Activated CD8-positive, alpha-beta memory T cell treated with anti-CD3 and anti-CD28 coated beads, Interleukin-2, amount 50 U/mL, for 1 hour (primary cell): ENCODE measurements around the gene ESPL1.

Experiments
- DNase-seq: peaks from one replicate; pipeline ENCODE4 v3.0.0-alpha.2; 2020; ENCODE audit errors: extremely low read depth

ESPL1 gene

DNA sequence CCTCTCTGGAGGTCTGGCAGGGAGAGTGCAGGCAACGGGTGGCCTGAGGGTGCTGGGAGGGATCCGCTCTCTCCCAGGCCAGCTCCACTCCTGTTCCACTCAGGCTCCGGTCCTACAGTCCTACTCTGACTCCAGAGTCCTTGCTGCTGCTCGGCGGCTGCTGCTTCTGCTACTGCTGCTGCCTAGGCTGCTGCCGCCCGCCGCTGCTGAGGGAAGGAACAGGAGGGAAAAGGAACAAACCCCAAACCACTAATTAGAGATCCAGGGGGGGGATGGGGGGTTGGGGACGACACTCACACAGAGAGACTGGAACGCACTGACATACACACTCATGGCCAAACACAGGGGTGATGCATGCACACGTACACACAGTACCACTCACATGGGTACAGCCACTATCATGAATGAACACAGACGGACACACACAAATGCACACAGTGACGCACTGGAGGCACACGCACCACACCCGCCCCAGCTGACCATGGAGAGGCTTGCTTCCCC is 68.1 kb downstream of the ESPL1 start, which contains the start of gene SP7:
SP7 (minus strand) TSS at position 174 of the 501 bp plus-strand sequence. CDS start 708 bp downstream, outside the sequence.
- DNase-seq = no peak

DNA sequence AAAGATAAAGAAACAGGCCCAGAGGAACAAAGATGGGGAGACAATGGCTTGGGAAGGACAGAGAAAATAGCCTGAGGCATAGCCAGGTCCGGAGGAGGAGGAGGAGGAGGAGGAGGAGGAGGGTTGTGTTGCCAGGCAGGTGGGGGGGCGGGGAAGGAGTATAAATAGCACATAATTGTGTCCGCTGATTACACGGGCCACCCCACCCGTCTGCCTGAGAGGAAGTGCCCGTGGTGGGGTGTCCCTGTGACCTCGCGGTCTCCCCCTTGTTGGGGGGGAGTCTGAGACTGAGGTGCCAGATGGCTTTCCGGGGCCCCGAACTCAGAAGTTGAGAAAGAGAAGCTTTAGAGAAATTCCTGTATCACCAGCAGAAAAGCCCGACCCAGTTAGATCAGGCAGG is 69.9 kb downstream of the ESPL1 start:
- no peak for DNase-seq

DNA sequence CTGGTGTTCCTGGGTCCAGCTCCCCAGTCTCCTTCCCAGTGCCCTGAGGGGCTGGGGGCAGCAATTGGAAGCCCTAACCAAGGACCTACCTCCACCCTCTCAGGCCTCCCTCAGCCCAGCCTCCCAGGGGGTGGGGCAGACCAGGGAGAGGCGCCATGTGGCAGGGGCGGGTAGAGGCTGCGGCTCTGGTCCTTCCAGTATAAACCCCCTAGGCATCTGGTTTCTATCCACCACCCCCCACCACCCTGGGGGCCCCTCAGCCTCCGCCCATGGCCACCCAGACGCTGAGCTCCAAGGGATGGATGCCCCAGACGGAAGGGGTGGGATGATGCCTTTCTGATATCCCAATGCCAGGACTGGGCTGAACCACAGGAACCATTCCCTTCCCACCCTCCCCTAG is 70.8 kb downstream of the ESPL1 start:
- DNase-seq = no peak

DNA sequence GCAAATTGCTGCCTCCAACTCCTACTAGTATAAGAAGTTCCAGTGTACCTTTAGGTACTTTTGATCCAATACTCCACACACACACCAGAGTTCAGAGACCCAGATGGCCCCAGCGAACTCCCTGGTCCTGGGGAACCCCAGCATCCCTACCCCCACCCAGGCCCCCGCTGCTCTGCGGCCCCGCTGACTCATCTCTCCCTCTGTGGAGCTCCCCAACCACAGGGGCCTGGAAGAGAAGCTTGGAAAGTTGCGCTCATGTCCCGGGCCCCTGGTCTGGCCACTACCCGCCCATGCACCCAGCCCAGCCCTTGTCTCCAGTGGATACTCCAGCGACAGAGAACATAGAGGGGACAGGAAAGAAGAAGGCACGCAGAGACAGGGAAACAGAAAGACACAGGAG is 72.3 kb downstream of the ESPL1 start:
- no peak for DNase-seq
